Liver (tissue), 9 donors: ENCODE results near the gene MCTP1. TPM values are rescaled to one million over a fixed set of nuclear protein-coding genes. Genes with fewer than 3 reads are reported as not detected.

Experiments
- DNase-seq: peaks from one replicate; pipeline ENCODE4 v3.0.0-alpha.2; 2017; ENCODE audit warnings: low spot score
- H3K27ac ChIP-seq, 2 donors: one replicate each; pipeline ENCODE4 v1.7.0; 2013; ENCODE audit warnings: inconsistent platforms in 2 of 2, low read length in 2 of 2, control low read depth in 1 of 2, low read depth in 1 of 2, mild to moderate bottlenecking in 1 of 2
- H3K27me3 ChIP-seq, 4 donors: one replicate each; pipeline versions ENCODE4 v1.6.1 to v1.7.0; 2013; ENCODE audit warnings: low read length in 3 of 4, inconsistent platforms in 1 of 4, mild to moderate bottlenecking in 1 of 4, moderate library complexity in 1 of 4; ENCODE audit not compliant: control insufficient read depth in 4 of 4, insufficient read depth in 4 of 4
- H3K36me3 ChIP-seq, 4 donors: one replicate each; pipeline versions ENCODE4 v1.6.1 to v1.7.0; 2013; ENCODE audit warnings: low read length in 3 of 4, mild to moderate bottlenecking in 3 of 4, low read depth in 1 of 4, moderate library complexity in 1 of 4; ENCODE audit not compliant: control insufficient read depth in 4 of 4, insufficient read depth in 3 of 4
- H3K4me1 ChIP-seq, 4 donors: one replicate each; pipeline versions ENCODE4 v1.6.1 to v1.7.0; 2013; ENCODE audit warnings: low read length in 3 of 4, mild to moderate bottlenecking in 3 of 4, moderate library complexity in 1 of 4; ENCODE audit not compliant: control insufficient read depth in 4 of 4, insufficient read depth in 4 of 4
- H3K4me3 ChIP-seq, 3 donors: one replicate each; pipeline versions ENCODE4 v1.6.1 to v1.7.0; 2013; ENCODE audit warnings: low read length in 3 of 3, control low read depth in 1 of 3, low read depth in 1 of 3, mild to moderate bottlenecking in 1 of 3
- H3K9ac ChIP-seq, 2 donors: one replicate each; pipeline ENCODE4 v1.7.0; 2013; ENCODE audit warnings: low read length in 2 of 2, mild to moderate bottlenecking in 2 of 2, moderate library complexity in 2 of 2, control low read depth in 1 of 2, low read depth in 1 of 2
- H3K9me3 ChIP-seq, 4 donors: one replicate each; pipeline versions ENCODE4 v1.6.1 to v1.7.0; 2013; ENCODE audit warnings: low read length in 3 of 4; ENCODE audit not compliant: control insufficient read depth in 4 of 4
- EGR1 ChIP-seq, 2 donors: IDR thresholded peaks; 2 replicates each; pipeline ENCODE4 v1.6.1; 2016 to 2018; ENCODE audit warnings: antibody characterized with exemption in 2 of 2, low read depth in 2 of 2
- FOXA1 ChIP-seq: IDR thresholded peaks from 2 replicates; pipeline ENCODE4 v1.6.1; 2016; ENCODE audit warnings: antibody characterized with exemption
- FOXA2 ChIP-seq: IDR thresholded peaks from 2 replicates; pipeline ENCODE4 v1.6.1; 2016; ENCODE audit warnings: antibody characterized with exemption
- GABPA ChIP-seq, 2 donors: IDR thresholded peaks in 1 of 2; conservative IDR thresholded peaks in 1 of 2; 2 replicates each; pipeline ENCODE4 v1.6.1; 2016; ENCODE audit warnings: antibody characterized with exemption in 2 of 2, mild to moderate bottlenecking in 1 of 2, moderate library complexity in 1 of 2
- HNF4A ChIP-seq, 2 donors: conservative IDR thresholded peaks; 2 replicates each; pipeline ENCODE4 v1.6.1; 2016; ENCODE audit warnings: antibody characterized with exemption in 2 of 2, mild to moderate bottlenecking in 2 of 2
- HNF4G ChIP-seq: IDR thresholded peaks from 2 replicates; pipeline ENCODE4 v1.6.1; 2016; ENCODE audit warnings: antibody characterized with exemption
- JUND ChIP-seq, 2 donors: IDR thresholded peaks; 2 replicates each; pipeline ENCODE4 v1.6.1; 2016; ENCODE audit warnings: antibody characterized with exemption in 2 of 2
- NR2F2 ChIP-seq: IDR thresholded peaks from 2 replicates; pipeline ENCODE4 v1.6.1; 2016; ENCODE audit warnings: antibody characterized with exemption
- RAD21 ChIP-seq, 2 donors: IDR thresholded peaks; 2 replicates each; pipeline ENCODE4 v1.6.1; 2016; ENCODE audit warnings: antibody characterized with exemption in 2 of 2, mild to moderate bottlenecking in 2 of 2
- REST ChIP-seq: IDR thresholded peaks from 2 replicates; pipeline ENCODE4 v1.6.1; 2016; ENCODE audit warnings: antibody characterized with exemption, mild to moderate bottlenecking
- RXRA ChIP-seq, 2 donors: IDR thresholded peaks; 2 replicates each; pipeline ENCODE4 v1.6.1; 2017 to 2018; ENCODE audit warnings: antibody characterized with exemption in 2 of 2, mild to moderate bottlenecking in 1 of 2
- SP1 ChIP-seq: IDR thresholded peaks from 2 replicates; pipeline ENCODE4 v1.6.1; 2018; ENCODE audit warnings: antibody characterized with exemption, mild to moderate bottlenecking
- TAF1 ChIP-seq: conservative IDR thresholded peaks from 2 replicates; pipeline ENCODE4 v1.6.1; 2016; ENCODE audit warnings: antibody characterized with exemption, mild to moderate bottlenecking
- YY1 ChIP-seq: IDR thresholded peaks from 2 replicates; pipeline ENCODE4 v1.6.1; 2016; ENCODE audit warnings: antibody characterized with exemption, mild to moderate bottlenecking
- WGBS: extraction: QIAGEN DNeasy Blood & Tissue Kit; methylation state at CpG from one replicate; pipeline ENCODE4 v1.1.7; 2013; 5-methylcytosine and 5-hydroxymethylcytosine counted together
- polyA plus RNA-seq, 2 donors: library from polyadenylated mRNA; stranded (reverse) in 1 of 2; unstranded in 1 of 2; fragments of 200-250 nt in 1 of 2; fragments of >200 nt in 1 of 2; fragmentation: Nextera tagmentation in 1 of 2; extraction: Ambion mirVana in 1 of 2; gene quantifications; one replicate each; pipeline versions ENCODE4 v1.2.1 to v1.2.3, GENCODE V29; 2013 to 2015
- total RNA-seq, 2 donors: library from RNA; depleted of rRNA; stranded (reverse); fragments of >200 nt; gene quantifications; one replicate each; pipeline ENCODE4 v1.2.3, GENCODE V29; 2014
- TF ChIP-seq, protein P1 (sequence below): IDR thresholded peaks from 2 replicates; pipeline ENCODE4 v1.6.1; 2016; ENCODE audit warnings: antibody characterized with exemption
- TF ChIP-seq, protein P2 (sequence below): IDR thresholded peaks from 2 replicates; pipeline ENCODE4 v1.6.1; 2016; ENCODE audit warnings: antibody characterized with exemption
- TF ChIP-seq, protein P3 (sequence below): fragments of 150-350 bp; IDR thresholded peaks from 2 replicates; pipeline ENCODE4 v1.5.1; 2017; ENCODE audit warnings: improper control_type of control experiment, low read depth, low read length; ENCODE audit not compliant: missing input control
- TF ChIP-seq, protein P4 (sequence below): IDR thresholded peaks from 2 replicates; pipeline ENCODE4 v1.6.1; 2016; ENCODE audit warnings: antibody characterized with exemption
- donor health status: healthy.
- donor health status: healthy.
- donor health status: healthy.
- donor health status: healthy.
- donor health status: healthy.

MCTP1 gene
- total and polyA plus RNA-seq, 4 donors = 0.67 to 7.6 (median 4.3) TPM

- H3K27ac ChIP-seq = no peak overlapping the region
- peaks cover 1 to 10% (median 4%) of the 10 kb centered on the region in 4 donors for H3K9me3 ChIP-seq
- no peak for DNase-seq
- no peak overlapping the region for H3K9ac ChIP-seq
- 38% methylated on average over 2 of the region's 2 CpGs for WGBS
- H3K4me3 ChIP-seq = no peak overlapping the region
- H3K36me3 ChIP-seq = no peaks in the 10 kb centered on the region
- TF ChIP-seq GABPA (IDR thresholded peaks at IDR 0.05 in 1 of 2, conservative IDR thresholded peaks at IDR 0.05 in 1 of 2) (no peak), FOXA1 (no peak), SP1 (no peak), NR2F2 (no peak), HNF4A (conservative IDR thresholded peaks at IDR 0.05) (no peak), RXRA (IDR thresholded peaks at IDR 0.05) (no peak), TAF1 (no peak), EGR1 (IDR thresholded peaks at IDR 0.05; ENCODE audit: low read depth in 2 of 2) (no peak), FOXA2 (no peak)
- TF ChIP-seq, protein P1, sequence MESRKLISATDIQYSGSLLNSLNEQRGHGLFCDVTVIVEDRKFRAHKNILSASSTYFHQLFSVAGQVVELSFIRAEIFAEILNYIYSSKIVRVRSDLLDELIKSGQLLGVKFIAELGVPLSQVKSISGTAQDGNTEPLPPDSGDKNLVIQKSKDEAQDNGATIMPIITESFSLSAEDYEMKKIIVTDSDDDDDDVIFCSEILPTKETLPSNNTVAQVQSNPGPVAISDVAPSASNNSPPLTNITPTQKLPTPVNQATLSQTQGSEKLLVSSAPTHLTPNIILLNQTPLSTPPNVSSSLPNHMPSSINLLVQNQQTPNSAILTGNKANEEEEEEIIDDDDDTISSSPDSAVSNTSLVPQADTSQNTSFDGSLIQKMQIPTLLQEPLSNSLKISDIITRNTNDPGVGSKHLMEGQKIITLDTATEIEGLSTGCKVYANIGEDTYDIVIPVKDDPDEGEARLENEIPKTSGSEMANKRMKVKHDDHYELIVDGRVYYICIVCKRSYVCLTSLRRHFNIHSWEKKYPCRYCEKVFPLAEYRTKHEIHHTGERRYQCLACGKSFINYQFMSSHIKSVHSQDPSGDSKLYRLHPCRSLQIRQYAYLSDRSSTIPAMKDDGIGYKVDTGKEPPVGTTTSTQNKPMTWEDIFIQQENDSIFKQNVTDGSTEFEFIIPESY = no peak
- H3K4me1 ChIP-seq = no peaks in the 10 kb centered on the region
- no peaks in the 10 kb centered on the region for H3K27me3 ChIP-seq
These were observed 307.5 kb downstream of the MCTP1 start for GRCh38 chr5:94977437-94977836.

GRCh38 chr5:94976853-94977252 lies 308.0 kb downstream of the MCTP1 start:
- H3K27me3 ChIP-seq = no peaks in the 10 kb centered on the region
- no peaks in the 10 kb centered on the region for H3K4me1 ChIP-seq
- WGBS = 90% methylated on average over 1 of the region's 1 CpG
- H3K36me3 ChIP-seq = no peaks in the 10 kb centered on the region
- no peak overlapping the region for H3K4me3 ChIP-seq
- no peak for DNase-seq
- TF ChIP-seq FOXA2 (no peak), HNF4G (no peak), RAD21 (IDR thresholded peaks at IDR 0.05) (no peak), JUND (IDR thresholded peaks at IDR 0.05) (no peak), SP1 (no peak), REST (no peak), TAF1 (no peak), NR2F2 (no peak), FOXA1 (no peak), GABPA (IDR thresholded peaks at IDR 0.05 in 1 of 2, conservative IDR thresholded peaks at IDR 0.05 in 1 of 2) (no peak), HNF4A (conservative IDR thresholded peaks at IDR 0.05) (no peak), YY1 (no peak), EGR1 (IDR thresholded peaks at IDR 0.05; ENCODE audit: low read depth in 2 of 2) (no peak), RXRA (IDR thresholded peaks at IDR 0.05) (no peak)
- TF ChIP-seq, protein P2, sequence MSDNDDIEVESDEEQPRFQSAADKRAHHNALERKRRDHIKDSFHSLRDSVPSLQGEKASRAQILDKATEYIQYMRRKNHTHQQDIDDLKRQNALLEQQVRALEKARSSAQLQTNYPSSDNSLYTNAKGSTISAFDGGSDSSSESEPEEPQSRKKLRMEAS = no peak
- TF ChIP-seq, protein P3, sequence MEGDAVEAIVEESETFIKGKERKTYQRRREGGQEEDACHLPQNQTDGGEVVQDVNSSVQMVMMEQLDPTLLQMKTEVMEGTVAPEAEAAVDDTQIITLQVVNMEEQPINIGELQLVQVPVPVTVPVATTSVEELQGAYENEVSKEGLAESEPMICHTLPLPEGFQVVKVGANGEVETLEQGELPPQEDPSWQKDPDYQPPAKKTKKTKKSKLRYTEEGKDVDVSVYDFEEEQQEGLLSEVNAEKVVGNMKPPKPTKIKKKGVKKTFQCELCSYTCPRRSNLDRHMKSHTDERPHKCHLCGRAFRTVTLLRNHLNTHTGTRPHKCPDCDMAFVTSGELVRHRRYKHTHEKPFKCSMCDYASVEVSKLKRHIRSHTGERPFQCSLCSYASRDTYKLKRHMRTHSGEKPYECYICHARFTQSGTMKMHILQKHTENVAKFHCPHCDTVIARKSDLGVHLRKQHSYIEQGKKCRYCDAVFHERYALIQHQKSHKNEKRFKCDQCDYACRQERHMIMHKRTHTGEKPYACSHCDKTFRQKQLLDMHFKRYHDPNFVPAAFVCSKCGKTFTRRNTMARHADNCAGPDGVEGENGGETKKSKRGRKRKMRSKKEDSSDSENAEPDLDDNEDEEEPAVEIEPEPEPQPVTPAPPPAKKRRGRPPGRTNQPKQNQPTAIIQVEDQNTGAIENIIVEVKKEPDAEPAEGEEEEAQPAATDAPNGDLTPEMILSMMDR = no peak
- TF ChIP-seq, protein P4, sequence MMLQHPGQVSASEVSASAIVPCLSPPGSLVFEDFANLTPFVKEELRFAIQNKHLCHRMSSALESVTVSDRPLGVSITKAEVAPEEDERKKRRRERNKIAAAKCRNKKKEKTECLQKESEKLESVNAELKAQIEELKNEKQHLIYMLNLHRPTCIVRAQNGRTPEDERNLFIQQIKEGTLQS = no peak
- TF ChIP-seq, protein P1 = no peak
- no peak overlapping the region for H3K9ac ChIP-seq
- no peak overlapping the region for H3K27ac ChIP-seq
- H3K9me3 ChIP-seq = peaks cover 1 to 10% (median 4%) of the 10 kb centered on the region in 4 donors
